GM21825 (cell line): ENCODE measurements around the gene PCNX4.

Experiments
- ATAC-seq: cut with Tn5 transposase; IDR thresholded peaks from one replicate; pipeline ENCODE4 v1.9.1; 2021; ENCODE audit warnings: mild to moderate bottlenecking, moderate library complexity; ENCODE audit not compliant: unreplicated experiment

Gene PCNX4

GRCh38 chr14:60171690-60172089 lies 80.0 kb downstream of the PCNX4 start:
- ATAC-seq = no peak

- no peak for ATAC-seq
Measured at GRCh38 chr14:60174352-60175254, 82.9 kb downstream of the PCNX4 start.

- ATAC-seq = no peak
Measured at GRCh38 chr14:60175255-60175902, 83.7 kb downstream of the PCNX4 start.

- ATAC-seq = no peak
Measured at GRCh38 chr14:60178164-60178563, 86.4 kb downstream of the PCNX4 start.

- no peak for ATAC-seq
Measured at GRCh38 chr14:60178820-60179219, 87.1 kb downstream of the PCNX4 start.

- ATAC-seq = no peak
Measured at GRCh38 chr14:60179431-60179869, 87.7 kb downstream of the PCNX4 start.

GRCh38 chr14:60183138-60183537 lies 91.4 kb downstream of the PCNX4 start:
- ATAC-seq = no peak

- no peak for ATAC-seq
Measured at GRCh38 chr14:60183741-60184140, 92.0 kb downstream of the PCNX4 start.

GRCh38 chr14:60184146-60184904 lies 92.6 kb downstream of the PCNX4 start:
- peak; percentile 43 for ATAC-seq

- ATAC-seq = no peak
Measured at GRCh38 chr14:60184905-60185555, 93.3 kb downstream of the PCNX4 start.

GRCh38 chr14:60188115-60188514 lies 96.4 kb downstream of the PCNX4 start:
- ATAC-seq = no peak

- no peak for ATAC-seq
Measured at GRCh38 chr14:60188696-60189095, 97.0 kb downstream of the PCNX4 start.

GRCh38 chr14:60189923-60190840 lies 98.5 kb downstream of the PCNX4 start:
- no peak for ATAC-seq

GRCh38 chr14:60195179-60195810 lies 103.6 kb downstream of the PCNX4 start:
- peak; percentile 58 for ATAC-seq

GRCh38 chr14:60196291-60196690 lies 104.6 kb downstream of the PCNX4 start:
- no peak for ATAC-seq

- no peak for ATAC-seq
Measured at GRCh38 chr14:60197629-60198303, 106.0 kb downstream of the PCNX4 start.

- ATAC-seq = no peak
Measured at GRCh38 chr14:60199321-60199720, 107.6 kb downstream of the PCNX4 start.

GRCh38 chr14:60204104-60204842 lies 112.5 kb downstream of the PCNX4 start:
- ATAC-seq = peak; percentile 69
